ENCODE measurements around the gene ILDR2. TPM values are rescaled to one million over a fixed set of nuclear protein-coding genes. Genes with fewer than 3 reads are reported as not detected.

Gene ILDR2
- total and polyA plus RNA-seq, 9 of the 15 experiments (the other 6 are each of a cell fraction or from before 2014, with no cell fraction given) = 0.03 to 0.31 (median 0.18) TPM; not detected in 2

GRCh38 chr1:166875734-166876539 is 99.4 kb downstream of the ILDR2 start, which contains the start of gene TADA1 (continued):
- TF ChIP-seq HMBOX1 (IDR thresholded peaks at IDR 0.05) (peak; percentile 20; the same call in 1 of the 2 replicates), ZNF79 (CRISPR knock-in tag; IDR thresholded peaks at IDR 0.05; ENCODE audit: low read depth) (no peak), RNF2 (IDR thresholded peaks at IDR 0.05) (peak; percentile 16), XRCC3 (IDR thresholded peaks at IDR 0.05) (no peak), BRF1 (IDR thresholded peaks at IDR 0.05; ENCODE audit: borderline replicate concordance, extremely low read depth, insufficient read length) (no peak), MXI1 (IDR thresholded peaks at IDR 0.05; ENCODE audit: low read depth, low read length) (peak; percentile 35; the same call in 1 of the 2 replicates), SMAD1 (IDR thresholded peaks at IDR 0.05; ENCODE audit: low read depth, low read length, partially characterized antibody) (no peak), SMC3 (conservative IDR thresholded peaks at IDR 0.05; ENCODE audit: insufficient read depth, low read depth, low read length) (0 out of 2 replicates have a peak, but pooled peaks have one; percentile 24), SAP30 (IDR thresholded peaks at IDR 0.05; ENCODE audit: borderline replicate concordance, insufficient read depth, low read depth, low read length, poor library complexity, severe bottlenecking) (peak; percentile 56), CGGBP1 (CRISPR knock-in tag; IDR thresholded peaks at IDR 0.05) (no peak), RBM34 (IDR thresholded peaks at IDR 0.05; ENCODE audit: borderline replicate concordance, insufficient read depth, low read length) (no peak), PURB (CRISPR knock-in tag; IDR thresholded peaks at IDR 0.05; ENCODE audit: low read depth) (no peak), TBP (optimal IDR thresholded peaks at IDR 0.05; ENCODE audit: low read depth, low read length) (peak; percentile 87), SREBF2 (CRISPR knock-in tag; IDR thresholded peaks at IDR 0.05) (no peak), GTF2F1 (IDR thresholded peaks at IDR 0.05; ENCODE audit: low read depth, low read length) (no peak; the same call in 1 of the 2 replicates), RAD51 (IDR thresholded peaks at IDR 0.05; ENCODE audit: borderline replicate concordance, low read depth) (peak; percentile 100), MTA2 (IDR thresholded peaks at IDR 0.05; ENCODE audit: low read depth) (no peak), NCOR1 (IDR thresholded peaks at IDR 0.05) (no peak)
- TF ChIP-seq, protein P1, sequence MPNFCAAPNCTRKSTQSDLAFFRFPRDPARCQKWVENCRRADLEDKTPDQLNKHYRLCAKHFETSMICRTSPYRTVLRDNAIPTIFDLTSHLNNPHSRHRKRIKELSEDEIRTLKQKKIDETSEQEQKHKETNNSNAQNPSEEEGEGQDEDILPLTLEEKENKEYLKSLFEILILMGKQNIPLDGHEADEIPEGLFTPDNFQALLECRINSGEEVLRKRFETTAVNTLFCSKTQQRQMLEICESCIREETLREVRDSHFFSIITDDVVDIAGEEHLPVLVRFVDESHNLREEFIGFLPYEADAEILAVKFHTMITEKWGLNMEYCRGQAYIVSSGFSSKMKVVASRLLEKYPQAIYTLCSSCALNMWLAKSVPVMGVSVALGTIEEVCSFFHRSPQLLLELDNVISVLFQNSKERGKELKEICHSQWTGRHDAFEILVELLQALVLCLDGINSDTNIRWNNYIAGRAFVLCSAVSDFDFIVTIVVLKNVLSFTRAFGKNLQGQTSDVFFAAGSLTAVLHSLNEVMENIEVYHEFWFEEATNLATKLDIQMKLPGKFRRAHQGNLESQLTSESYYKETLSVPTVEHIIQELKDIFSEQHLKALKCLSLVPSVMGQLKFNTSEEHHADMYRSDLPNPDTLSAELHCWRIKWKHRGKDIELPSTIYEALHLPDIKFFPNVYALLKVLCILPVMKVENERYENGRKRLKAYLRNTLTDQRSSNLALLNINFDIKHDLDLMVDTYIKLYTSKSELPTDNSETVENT (CRISPR knock-in tag; IDR thresholded peaks at IDR 0.05) = peak; percentile 9; the same call in 1 of the 2 replicates
- TF ChIP-seq, protein P2, sequence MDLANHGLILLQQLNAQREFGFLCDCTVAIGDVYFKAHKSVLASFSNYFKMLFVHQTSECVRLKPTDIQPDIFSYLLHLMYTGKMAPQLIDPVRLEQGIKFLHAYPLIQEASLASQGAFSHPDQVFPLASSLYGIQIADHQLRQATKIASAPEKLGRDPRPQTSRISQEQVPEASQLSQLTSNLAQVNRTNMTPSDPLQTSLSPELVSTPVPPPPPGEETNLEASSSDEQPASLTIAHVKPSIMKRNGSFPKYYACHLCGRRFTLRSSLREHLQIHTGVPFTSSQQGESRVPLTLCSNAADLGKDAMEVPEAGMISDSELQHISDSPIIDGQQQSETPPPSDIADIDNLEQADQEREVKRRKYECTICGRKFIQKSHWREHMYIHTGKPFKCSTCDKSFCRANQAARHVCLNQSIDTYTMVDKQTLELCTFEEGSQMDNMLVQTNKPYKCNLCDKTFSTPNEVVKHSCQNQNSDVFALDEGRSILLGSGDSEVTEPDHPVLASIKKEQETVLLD (IDR thresholded peaks at IDR 0.05) = 0 out of 2 replicates have a peak, but pooled peaks have one; percentile 28
- TF ChIP-seq, protein P3, sequence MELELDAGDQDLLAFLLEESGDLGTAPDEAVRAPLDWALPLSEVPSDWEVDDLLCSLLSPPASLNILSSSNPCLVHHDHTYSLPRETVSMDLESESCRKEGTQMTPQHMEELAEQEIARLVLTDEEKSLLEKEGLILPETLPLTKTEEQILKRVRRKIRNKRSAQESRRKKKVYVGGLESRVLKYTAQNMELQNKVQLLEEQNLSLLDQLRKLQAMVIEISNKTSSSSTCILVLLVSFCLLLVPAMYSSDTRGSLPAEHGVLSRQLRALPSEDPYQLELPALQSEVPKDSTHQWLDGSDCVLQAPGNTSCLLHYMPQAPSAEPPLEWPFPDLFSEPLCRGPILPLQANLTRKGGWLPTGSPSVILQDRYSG (tag; conservative IDR thresholded peaks at IDR 0.05; ENCODE audit: low read depth) = no peak

Data from K562 (cell line).